Common myeloid progenitor, CD34-positive (primary cell): ENCODE results near the gene ATP6V0C.
A peak's percentile ranks its signal among the peaks of the same experiment; 100 is the strongest.

Experiments used
- CTCF ChIA-PET: fragments of 350-600 bp; sonication (Branson Sonifier 250); formaldehyde crosslinking; loops from one replicate; lab custom pipeline; 2021; ENCODE audit warnings: antibody characterized with exemption; lab: Charles Lee
- POLR2A ChIA-PET: fragments of 350-600 bp; sonication (Branson Sonifier 250); formaldehyde crosslinking; loops from one replicate; lab custom pipeline; 2021; ENCODE audit warnings: antibody characterized with exemption; lab: Charles Lee
- DNase-seq, 3 donors: peaks; one replicate each; pipeline versions ENCODE4 v3.0.0 to v3.0.0-alpha.2; 2013
- H3K27ac ChIP-seq, 2 experiments: 1 replicate in 1 of 2; 2 replicates in 1 of 2; pipeline ENCODE4 v1.7.0; 2013; ENCODE audit warnings: inconsistent platforms in 2 of 2, low read length in 2 of 2, mild to moderate bottlenecking in 2 of 2, low read depth in 1 of 2, moderate library complexity in 1 of 2; ENCODE audit not compliant: severe bottlenecking in 2 of 2, insufficient read depth in 1 of 2, poor library complexity in 1 of 2
- H3K27me3 ChIP-seq, 5 experiments: replicated peaks in 2 of 5; 1 replicate in 3 of 5; 2 replicates in 2 of 5; pipeline versions ENCODE4 v1.6.1 to v1.7.0; 2013; ENCODE audit warnings: low read length in 4 of 5, mild to moderate bottlenecking in 2 of 5, moderate library complexity in 2 of 5, inconsistent platforms in 1 of 5; ENCODE audit not compliant: insufficient read depth in 5 of 5, control insufficient read depth in 4 of 5
- H3K36me3 ChIP-seq, 4 experiments: 1 replicate in 2 of 4; 2 replicates in 2 of 4; pipeline versions ENCODE4 v1.6.1 to v1.7.0; 2013; ENCODE audit warnings: low read length in 3 of 4, control low read depth in 1 of 4, mild to moderate bottlenecking in 1 of 4; ENCODE audit not compliant: control insufficient read depth in 4 of 4, insufficient read depth in 4 of 4
- H3K4me1 ChIP-seq, 4 experiments: 1 replicate in 3 of 4; 2 replicates in 1 of 4; pipeline versions ENCODE4 v1.6.1 to v1.7.1; 2013; ENCODE audit warnings: low read length in 3 of 4, mild to moderate bottlenecking in 3 of 4, control low read depth in 1 of 4, inconsistent platforms in 1 of 4, moderate library complexity in 1 of 4; ENCODE audit not compliant: control insufficient read depth in 4 of 4, insufficient read depth in 4 of 4; ENCODE audit errors: control extremely low read depth in 1 of 4
- H3K4me3 ChIP-seq, 7 experiments: 1 replicate in 4 of 7; 2 replicates in 3 of 7; pipeline versions ENCODE4 v1.5.1 to v1.7.0; 2013; ENCODE audit warnings: mild to moderate bottlenecking in 7 of 7, low read length in 6 of 7, moderate library complexity in 6 of 7, inconsistent platforms in 2 of 7, low read depth in 2 of 7, control low read depth in 1 of 7; ENCODE audit not compliant: insufficient read depth in 4 of 7, control insufficient read depth in 1 of 7; ENCODE audit errors: extremely low read depth in 1 of 7
- H3K9me3 ChIP-seq, 5 experiments: 1 replicate in 4 of 5; 2 replicates in 1 of 5; pipeline versions ENCODE4 v1.6.1 to v1.7.1; 2013; ENCODE audit warnings: low read length in 4 of 5, mild to moderate bottlenecking in 2 of 5, inconsistent platforms in 1 of 5, low read depth in 1 of 5, moderate library complexity in 1 of 5; ENCODE audit not compliant: control insufficient read depth in 4 of 5, insufficient read depth in 2 of 5; ENCODE audit errors: control extremely low read depth in 1 of 5
- WGBS: methylation state at CpG from one replicate; pipeline ENCODE4 v1.1.5; 2013; ENCODE audit not compliant: insufficient coverage; 5-methylcytosine and 5-hydroxymethylcytosine counted together

The ATP6V0C gene

GRCh38 chr16:2508722-2509400 is 4.9 kb upstream of the ATP6V0C start:
- WGBS = 93% methylated on average over 16 of the region's 18 CpGs
- no peak for DNase-seq
- no peaks in the 10 kb centered on the region for H3K9me3 ChIP-seq
- peak overlapping the region in 1 of 2 experiments; percentile 7 for H3K27ac ChIP-seq
- ChIA-PET CTCF (interaction anchor here (0.7 to 5.9 kb wide), 3 partner anchors 7 to 547 kb away, joined by 3 to 27 read pairs (median 3); no protein-coding TSS in a partner anchor), POLR2A (interaction anchor here (2.3 kb wide), 1 partner anchor 11 kb away, joined by 11 read pairs; the partner anchor contains the start of gene AMDHD2)
- peaks cover 3 to 75% (median 65%) of the 10 kb centered on the region in 4 experiments for H3K4me1 ChIP-seq
- no peaks in the 10 kb centered on the region for H3K27me3 ChIP-seq
- H3K36me3 ChIP-seq = no peaks in the 10 kb centered on the region
- no peak overlapping the region for H3K4me3 ChIP-seq

GRCh38 chr16:2511128-2511800 is 2.5 kb upstream of the ATP6V0C start:
- no peaks in the 10 kb centered on the region for H3K36me3 ChIP-seq
- ChIA-PET POLR2A (no interaction called here), CTCF (interaction anchor here (5.9 kb wide), 1 partner anchor 10 kb away, joined by 27 read pairs; no protein-coding TSS in a partner anchor)
- 92% methylated on average over 18 of the region's 24 CpGs for WGBS
- H3K4me3 ChIP-seq = no peak overlapping the region
- peaks cover 7 to 89% (median 82%) of the 10 kb centered on the region in 4 experiments for H3K4me1 ChIP-seq
- no peak overlapping the region for H3K27ac ChIP-seq
- no peaks in the 10 kb centered on the region for H3K27me3 ChIP-seq
- H3K9me3 ChIP-seq = no peaks in the 10 kb centered on the region
- DNase-seq = no peak

- DNase-seq = no peak
- no peak overlapping the region for H3K27ac ChIP-seq
- 95% methylated on average over 16 of the region's 17 CpGs for WGBS
- H3K4me3 ChIP-seq = no peak overlapping the region
- H3K9me3 ChIP-seq = no peaks in the 10 kb centered on the region
- H3K4me1 ChIP-seq = peaks cover 10 to 89% (median 84%) of the 10 kb centered on the region in 4 experiments
- peaks cover 0 to 6% (median 1%) of the 10 kb centered on the region in 4 experiments for H3K36me3 ChIP-seq
- H3K27me3 ChIP-seq = no peaks in the 10 kb centered on the region
- POLR2A ChIA-PET = no interaction called here
- CTCF ChIA-PET = interaction anchor here (0.9 to 5.9 kb wide), 3 partner anchors 11 to 73 kb away, joined by 3 to 27 read pairs (median 3); no protein-coding TSS in a partner anchor
Measured at GRCh38 chr16:2511996-2512734, 1.6 kb upstream of the ATP6V0C start.

GRCh38 chr16:2512735-2513404 is 882 bp upstream of the ATP6V0C start:
- ChIA-PET POLR2A (interaction anchor here (0.8 to 1.0 kb wide), 2 partner anchors 18 to 25 kb away, joined by 3 to 5 read pairs; partner anchors contain the start of gene CEMP1), CTCF (interaction anchor here (0.9 to 5.9 kb wide), 3 partner anchors 11 to 72 kb away, joined by 3 to 27 read pairs (median 3); no protein-coding TSS in a partner anchor)
- peak; percentile 42 to 76 (median 70) for DNase-seq
- peaks cover 10 to 89% (median 84%) of the 10 kb centered on the region in 4 experiments for H3K4me1 ChIP-seq
- no peaks in the 10 kb centered on the region for H3K27me3 ChIP-seq
- H3K36me3 ChIP-seq = peaks cover 0 to 12% (median 1%) of the 10 kb centered on the region in 4 experiments
- peak overlapping the region in 6 of 7 experiments; percentile 13 to 99 (median 88) for H3K4me3 ChIP-seq
- no peaks in the 10 kb centered on the region for H3K9me3 ChIP-seq
- H3K27ac ChIP-seq = peak overlapping the region; percentile 91 to 95
- WGBS = 52% methylated on average over 15 of the region's 15 CpGs

GRCh38 chr16:2514333-2515179 is 804 bp downstream of the ATP6V0C start:
- under 1% methylated on average over 47 of the region's 63 CpGs for WGBS
- H3K27me3 ChIP-seq = no peaks in the 10 kb centered on the region

More at GRCh38 chr16:2514333-2515179, 804 bp downstream of the ATP6V0C start:
- no peaks in the 10 kb centered on the region for H3K9me3 ChIP-seq
- peak in 2 of 3 donors; percentile 34 to 46 for DNase-seq
- ChIA-PET POLR2A (interaction anchor here (0.7 to 1.0 kb wide), 3 partner anchors 13 to 135 kb away, joined by 3 read pairs; partner anchors contain the start of gene CEMP1), CTCF (interaction anchor here (5.9 kb wide), 1 partner anchor 13 kb away, joined by 27 read pairs; no protein-coding TSS in a partner anchor)
- peak overlapping the region; percentile 72 to 99 (median 92) for H3K4me3 ChIP-seq
- H3K36me3 ChIP-seq = peaks cover 0 to 28% (median 7%) of the 10 kb centered on the region in 4 experiments
- H3K27ac ChIP-seq = peak overlapping the region; percentile 91 to 95
- peaks cover 10 to 89% (median 84%) of the 10 kb centered on the region in 4 experiments for H3K4me1 ChIP-seq
